Fibroblast of lung (primary cell): ENCODE results near the gene CCL16.

Experiments used
- CTCF ChIP-seq, 2 donors: IDR thresholded peaks in 1 of 2; conservative IDR thresholded peaks in 1 of 2; 1 replicate in 1 of 2; 2 replicates in 1 of 2; pipeline ENCODE4 v1.5.1; 2011 to 2012; ENCODE audit warnings: low read length in 2 of 2, control low read depth in 1 of 2, inconsistent platforms in 1 of 2, low read depth in 1 of 2, mild to moderate bottlenecking in 1 of 2
- EZH2 ChIP-seq: IDR thresholded peaks from 2 replicates; pipeline ENCODE4 v1.5.1; 2012; ENCODE audit warnings: low read length, control low read depth, mild to moderate bottlenecking; ENCODE audit errors: missing control alignments

- no peak for TF ChIP-seq EZH2
- TF ChIP-seq CTCF (conservative IDR thresholded peaks at IDR 0.05 in 1 of 2, IDR thresholded peaks at IDR 0.05 in 1 of 2; ENCODE audit: low read depth in 1 of 2, low read length in 2 of 2): no peak
Measured at GRCh38 chr17:35998756-35999155, 17.5 kb upstream of the CCL16 start.
